NAMALWA (cell line): ENCODE data around the gene GAS2L1.

Experiments
- DNase-seq: peaks from one replicate; pipeline ENCODE4 v3.0.0-alpha.2; 2015; ENCODE audit warnings: low spot score

The GAS2L1 gene

DNA sequence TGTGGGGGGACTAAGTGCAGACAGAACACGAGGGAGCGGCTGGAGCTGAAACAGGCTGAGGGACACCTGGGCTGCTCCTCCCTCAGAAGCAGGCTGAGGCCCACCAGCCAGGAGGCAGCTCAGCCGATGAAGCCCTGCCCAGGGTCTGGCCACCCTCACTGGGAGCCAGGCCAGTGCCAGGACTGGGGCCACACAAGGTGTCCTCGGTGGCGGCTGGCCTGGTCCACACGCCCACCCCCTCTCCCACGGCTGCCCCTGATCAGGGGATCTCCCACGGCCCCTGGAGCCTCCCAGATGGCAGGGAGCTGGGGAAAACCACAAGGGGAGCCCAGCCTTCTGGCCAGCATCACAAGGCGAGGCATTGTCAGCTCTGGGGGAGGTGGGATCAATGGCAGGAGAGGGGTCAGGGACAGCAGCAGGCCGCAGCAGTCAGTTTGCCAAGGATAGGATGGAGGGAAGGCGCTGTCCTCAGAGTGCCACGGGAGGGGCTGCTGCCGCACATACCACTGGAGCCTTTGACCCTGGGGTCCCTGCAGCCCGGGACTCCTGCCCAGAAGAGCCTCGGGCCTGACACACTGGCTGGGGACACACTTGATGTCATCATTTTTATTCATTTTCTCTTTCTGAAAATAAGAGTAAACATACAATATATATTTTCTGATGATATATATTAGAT, 20.8 kb downstream of the GAS2L1 start:
- no peak for DNase-seq

DNA sequence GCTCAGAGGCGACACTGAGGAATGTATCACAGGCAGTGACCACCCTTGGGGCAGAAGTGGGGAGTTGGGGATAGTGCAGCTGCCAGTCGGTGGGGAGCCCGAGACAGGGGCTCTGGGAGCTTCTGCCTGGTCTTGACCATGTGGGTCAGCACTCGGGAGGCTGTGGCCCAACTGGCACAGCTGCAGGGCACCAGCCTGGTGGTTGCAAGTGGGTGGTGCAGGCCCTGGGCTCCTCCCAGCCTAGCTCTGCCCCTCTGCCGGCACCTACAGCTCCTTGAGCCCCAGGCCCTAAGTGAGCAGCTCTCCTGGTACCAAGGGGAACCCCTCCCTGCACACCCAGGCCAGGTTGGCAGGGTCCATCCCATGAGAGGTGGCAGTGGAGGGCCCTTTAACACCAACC, 21.6 kb downstream of the GAS2L1 start:
- DNase-seq: no peak

DNA sequence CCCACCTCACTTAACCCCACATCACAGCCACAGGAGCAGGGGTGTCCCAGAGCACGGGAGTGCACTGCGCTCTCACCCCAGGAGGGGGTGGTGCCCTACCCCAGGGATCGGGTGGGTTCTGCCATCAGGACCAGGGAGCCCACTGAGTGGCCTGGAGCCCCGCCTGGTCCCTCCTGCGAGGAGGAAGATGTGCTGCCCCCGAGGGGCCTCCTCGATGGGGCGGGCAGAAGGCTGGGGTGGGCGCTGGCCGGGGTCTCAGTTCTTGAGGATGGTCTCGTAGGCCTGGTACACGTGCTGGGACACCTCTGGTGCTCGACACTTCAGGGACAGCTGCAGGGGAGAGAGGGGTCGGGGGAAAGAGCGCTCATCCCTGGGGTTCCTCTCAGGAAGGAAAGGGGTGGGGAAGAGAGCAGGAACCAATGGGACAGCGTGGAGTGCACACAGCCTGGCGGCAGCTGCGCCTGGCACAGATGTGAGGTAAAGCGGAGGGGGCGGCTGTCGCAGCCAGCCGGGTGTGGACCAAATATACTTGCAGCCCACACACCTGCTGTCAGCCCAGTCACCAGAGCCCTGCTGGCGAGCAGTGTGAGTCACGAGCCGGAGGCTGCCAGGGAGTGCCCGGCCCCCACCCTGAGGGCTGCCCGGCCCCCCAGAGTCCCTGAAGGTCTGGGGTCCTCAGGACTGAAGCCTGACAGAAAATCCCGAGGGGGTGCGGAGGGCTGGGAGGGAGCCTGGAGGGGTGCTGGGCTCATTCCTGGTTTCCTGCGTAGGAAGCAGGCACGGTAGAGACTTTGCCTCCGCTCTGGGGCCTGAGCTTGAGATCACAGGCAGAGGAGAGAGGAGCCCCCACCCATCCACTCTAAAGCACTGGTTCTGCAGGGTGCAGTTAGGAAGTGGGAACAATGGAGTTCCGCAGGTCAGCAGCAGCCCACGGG, 22.4 kb downstream of the GAS2L1 start:
- DNase-seq: no peak

DNA sequence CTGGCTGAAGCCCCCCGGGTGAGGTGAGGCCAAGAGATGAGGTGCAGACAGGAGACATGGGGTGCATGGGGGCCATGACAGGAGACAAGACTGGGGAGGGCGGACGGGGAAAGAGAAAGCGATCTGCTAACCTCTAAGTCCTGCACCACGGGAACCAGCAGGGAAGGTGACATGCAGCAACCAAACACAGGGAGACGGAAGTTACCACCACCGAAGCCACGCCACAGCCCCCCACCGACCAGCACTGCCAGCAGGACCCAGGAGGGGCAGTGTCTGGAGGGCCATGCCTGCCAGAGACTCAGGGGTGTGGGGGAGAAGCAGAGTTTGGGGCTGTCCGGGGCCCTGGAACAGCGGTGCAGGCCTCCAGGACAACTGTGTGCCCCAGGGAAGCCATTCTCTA, 23.1 kb downstream of the GAS2L1 start:
- no peak for DNase-seq

DNA sequence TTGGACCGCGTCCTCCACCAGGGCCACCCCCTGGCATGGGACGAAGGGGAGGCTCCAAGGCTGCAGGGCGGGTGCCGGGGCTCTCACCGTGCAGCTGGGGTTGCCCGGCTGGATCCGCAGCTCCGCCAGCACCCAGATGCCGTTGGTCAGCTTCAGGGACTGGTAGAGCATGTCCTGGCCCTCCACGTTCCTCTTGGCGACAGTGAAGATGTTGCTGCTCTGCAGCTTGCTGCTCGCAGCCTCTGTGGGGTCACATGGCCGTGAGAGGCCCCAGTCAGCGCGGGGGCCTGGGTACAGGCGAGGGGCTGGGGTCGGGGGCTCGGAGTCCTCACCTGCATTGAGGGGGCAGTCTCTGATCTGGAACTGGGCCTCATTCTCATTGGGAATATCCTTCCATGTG, 23.8 kb downstream of the GAS2L1 start:
- no peak for DNase-seq

DNA sequence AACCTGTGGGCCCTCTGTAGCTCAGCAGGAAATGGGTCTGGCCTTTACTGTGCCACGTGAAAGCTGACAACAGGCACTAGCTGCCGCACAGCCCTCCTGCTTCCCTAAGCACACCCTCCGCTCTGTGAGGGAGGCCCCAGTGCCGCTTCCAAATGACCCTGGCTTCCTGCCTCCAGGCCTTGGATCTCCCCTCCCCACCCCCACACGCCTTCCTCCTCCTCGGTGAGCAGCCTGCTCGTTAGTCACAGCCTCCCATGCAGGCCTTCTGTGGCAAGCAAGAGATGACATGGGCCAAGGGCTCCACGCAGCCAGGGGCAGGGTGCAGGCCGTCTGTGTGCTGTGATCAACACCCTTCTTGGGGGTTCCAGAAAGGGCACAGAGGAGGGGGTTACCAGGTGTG, 24.3 kb downstream of the GAS2L1 start:
- no peak for DNase-seq

DNA sequence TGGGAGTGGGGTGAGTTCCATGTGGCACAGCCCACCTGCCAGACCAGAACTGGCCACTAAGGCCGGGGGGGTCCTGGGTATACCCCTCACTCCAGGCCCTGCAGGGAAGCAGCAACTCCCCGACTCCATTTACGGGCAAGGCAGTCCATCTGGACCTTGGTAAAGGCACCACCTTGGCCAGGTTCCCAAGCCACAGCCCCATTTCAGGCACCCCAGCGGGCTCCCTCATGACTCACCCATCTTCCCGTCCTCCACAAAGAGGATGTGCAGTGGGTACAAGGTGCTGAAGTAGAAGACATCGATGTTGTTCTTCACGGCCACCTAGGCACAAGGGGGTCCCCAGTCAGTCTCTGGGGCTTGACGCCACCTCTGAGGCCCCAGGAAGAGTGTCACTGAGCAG, 24.8 kb downstream of the GAS2L1 start:
- no peak for DNase-seq

DNA sequence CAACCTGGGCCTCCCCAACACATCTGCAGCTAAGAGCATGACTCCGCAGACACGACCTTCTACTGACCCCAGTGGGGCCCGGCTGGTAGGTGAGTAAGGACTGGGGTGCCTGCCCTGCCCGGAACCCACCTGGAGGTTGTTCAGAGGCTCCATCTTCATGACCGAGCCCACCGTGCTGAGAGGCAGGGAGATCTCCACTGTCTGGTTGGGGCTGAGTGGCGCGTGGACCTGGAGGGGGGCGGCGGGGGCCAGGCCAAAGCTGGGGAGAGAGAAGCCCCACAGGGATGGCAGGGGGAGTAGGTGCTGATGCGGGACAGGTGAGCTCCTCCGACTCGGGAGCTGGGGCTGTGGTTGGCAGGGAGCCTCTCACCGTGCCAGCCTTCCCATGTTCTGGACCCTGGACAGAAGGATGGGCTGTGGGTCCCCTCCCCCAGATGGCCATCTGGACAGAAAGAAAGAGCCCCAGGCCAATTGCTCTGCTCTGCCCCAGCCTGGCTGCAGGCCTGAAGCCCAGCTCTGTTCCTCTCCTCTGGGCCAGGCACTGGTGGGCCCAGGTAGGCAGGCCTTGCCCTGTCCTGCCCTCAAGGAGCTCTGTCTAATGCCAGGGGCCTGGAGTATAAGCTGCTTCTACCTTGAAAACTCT, 25.3 kb downstream of the GAS2L1 start:
- no peak for DNase-seq

DNA sequence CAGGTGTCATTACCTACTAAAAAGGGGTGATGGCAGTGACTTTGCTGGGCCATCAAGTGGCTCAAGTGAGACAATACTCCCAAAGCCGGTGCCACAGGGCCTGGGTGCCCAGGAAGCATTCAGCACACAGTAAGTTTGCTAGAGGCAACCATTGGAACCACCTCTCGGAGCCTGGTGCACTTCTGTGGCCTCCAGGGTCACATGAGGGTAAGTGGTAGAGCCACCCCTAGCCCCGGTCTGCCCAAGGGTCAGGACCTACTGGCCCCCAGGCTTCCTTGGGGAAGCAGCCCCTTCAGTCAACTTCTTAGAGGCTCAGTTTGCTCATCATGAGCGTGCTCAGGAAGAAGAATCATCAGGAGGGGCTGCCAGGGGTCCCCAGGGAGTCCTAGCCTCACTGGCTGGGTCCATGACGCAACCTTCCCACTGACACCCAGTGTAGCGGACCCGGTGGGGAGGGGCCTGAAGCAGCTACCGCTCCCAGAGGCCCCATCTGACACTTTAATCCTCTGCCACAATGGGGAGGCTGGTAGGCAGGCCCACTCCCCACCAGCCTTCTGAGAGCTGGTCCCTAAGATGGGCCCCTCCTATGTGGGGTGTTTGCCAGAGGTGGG, 26.5 kb downstream of the GAS2L1 start:
- no peak for DNase-seq

DNA sequence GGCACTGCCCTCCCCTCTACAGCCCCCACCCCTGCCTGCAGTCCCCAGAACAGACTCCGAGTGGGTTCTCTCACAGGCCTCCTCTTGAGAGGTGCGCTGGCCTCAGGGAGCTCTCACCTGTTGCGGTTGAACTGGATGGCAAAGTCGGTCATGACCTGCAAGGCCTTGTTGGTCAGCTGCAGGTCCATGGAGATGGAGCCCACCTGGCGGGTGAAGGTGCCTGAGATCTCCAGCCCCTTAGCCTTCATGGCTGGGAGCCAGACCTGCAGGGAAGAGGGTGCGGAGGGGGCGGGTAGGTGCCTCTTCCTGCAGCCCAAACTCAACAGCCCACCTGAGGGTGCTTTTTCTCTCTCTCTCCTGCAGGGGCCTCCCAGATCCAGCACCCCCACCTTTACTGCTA, 27.7 kb downstream of the GAS2L1 start:
- DNase-seq: no peak

DNA sequence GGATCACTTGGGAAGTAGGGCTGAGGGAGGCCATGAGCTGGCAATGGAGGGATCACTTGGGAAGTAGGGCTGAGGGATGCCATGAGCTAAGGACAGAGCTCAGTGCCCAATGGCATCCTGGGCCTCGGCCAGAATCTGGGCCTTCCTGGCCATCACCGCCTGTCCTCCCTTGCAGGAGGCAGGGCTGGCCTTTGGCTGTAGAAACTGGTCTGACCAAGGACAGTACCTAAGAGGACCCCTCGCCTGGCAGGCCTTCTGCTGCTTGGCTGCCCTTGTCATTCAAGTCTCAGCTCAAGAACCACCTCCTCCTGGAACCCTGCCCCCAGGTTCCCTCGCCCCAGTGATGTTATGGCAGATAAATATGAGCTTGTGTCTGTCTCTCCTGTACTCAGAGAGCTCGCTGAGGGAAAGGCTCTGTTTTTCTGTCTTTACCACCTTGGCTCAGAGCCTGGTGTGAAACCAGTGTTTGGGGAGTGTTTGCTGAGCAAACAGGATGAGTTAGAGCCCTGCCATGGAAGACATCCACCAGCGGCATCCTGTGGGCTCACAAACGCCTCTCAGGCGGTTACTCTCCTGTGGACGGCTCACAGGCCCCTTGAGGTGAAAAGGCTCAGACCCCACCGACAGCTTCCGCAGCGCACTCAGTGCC, 28.4 kb downstream of the GAS2L1 start:
- DNase-seq: no peak

DNA sequence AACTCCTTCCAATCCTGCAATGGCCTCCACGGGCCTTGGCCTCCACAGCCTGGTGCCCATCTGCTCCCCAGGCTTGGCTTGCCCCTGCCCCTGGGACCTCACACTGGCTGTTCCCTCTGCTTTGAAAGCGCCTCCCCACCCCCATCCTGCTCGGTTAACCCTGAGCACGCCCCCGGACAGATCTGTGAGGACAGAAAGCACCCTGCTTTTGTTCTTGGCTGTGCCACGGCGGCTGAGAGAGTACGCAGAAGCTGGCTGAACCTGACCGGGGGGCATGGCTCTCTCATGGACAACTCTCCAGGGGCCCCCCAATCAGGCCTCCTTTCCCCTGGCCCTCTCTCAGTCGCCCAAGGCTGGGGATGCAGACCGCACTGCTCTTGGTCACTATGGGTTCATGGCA, 29.2 kb downstream of the GAS2L1 start:
- no peak for DNase-seq

DNA sequence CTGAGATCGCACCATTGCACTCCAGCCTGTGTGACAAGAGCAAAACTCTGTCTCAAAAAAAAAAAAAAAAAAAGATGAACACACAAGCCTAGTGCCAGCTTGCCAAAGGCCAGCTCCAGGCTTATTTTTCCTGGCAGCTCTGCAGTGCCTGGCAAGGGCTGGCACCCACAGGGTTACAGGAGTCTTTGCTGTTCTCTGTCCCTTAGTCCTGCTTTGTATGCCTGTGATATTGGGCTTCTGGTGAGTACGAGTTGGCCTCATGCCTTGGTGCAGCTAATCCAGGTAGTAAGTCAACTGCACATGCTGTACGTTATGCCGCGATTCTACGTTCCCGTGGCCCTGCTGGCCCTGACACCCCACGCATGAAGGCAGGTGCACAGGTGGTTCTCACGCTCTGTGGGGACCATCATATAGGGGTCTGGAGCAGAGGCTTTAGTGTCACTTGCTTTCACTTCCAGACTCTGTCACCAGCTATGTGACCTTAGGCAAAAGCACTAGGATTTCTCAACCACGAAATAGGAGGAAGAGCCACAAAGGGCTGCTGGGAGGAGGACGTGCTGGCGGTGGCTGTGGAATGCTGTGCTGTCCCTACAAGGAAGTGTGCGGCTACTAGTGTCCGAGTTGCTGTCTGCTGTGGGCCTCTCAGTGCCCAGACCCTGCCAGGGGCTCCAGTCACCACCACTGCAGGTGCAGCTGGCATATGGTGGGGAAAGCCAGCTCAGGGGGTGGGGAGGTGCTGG, 30.5 kb downstream of the GAS2L1 start:
- DNase-seq: no peak

DNA sequence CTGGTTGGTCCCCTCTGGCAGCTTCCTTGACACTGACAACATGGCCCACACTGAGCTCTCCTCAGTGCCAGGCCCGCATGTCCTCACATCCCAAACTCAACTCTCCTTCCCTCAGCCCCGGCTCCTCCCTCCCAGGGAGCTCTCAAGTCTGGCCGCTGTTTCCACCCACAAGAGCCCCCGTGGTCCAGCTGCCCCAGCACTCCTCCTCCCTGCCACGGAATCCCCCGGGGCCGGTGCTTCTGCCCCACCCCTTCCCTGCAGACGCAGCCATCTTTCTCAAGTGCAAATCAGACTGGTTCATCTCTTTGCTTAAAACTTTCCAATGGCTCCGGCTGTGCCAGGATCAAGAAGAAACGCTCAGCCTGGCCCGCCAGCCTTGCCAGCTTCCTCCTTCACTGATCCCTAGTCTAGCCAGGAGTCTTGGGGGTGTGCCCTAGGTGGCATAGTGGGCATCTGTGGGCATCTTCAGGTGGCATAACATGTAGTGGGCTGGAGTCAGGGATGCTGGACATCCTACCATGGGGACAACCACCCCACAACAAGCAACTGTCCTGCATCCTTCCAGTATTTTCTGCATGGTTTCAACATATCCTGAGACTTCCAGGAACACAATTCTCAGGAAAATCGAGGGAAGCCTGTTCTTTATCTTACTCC, 31.3 kb downstream of the GAS2L1 start:
- DNase-seq: no peak

DNA sequence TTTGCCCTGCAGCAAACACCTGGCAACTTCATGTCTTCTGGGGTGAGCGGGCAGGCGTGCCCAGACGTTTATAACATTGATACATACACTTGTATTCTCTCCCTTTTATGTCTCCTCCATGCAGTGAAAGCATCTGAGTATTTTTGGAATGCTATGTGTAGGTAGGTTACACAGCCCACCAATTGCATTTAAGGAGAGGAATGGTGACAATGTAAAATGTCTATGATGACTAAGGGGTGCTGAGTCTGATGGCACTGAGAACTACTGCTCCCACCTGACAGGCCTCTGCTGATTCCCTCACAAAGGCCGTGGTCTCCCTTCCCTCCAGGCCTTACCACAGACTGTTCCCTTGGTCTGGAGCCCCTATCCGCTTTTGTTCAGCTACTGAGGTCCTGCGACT, 31.9 kb downstream of the GAS2L1 start:
- no peak for DNase-seq

DNA sequence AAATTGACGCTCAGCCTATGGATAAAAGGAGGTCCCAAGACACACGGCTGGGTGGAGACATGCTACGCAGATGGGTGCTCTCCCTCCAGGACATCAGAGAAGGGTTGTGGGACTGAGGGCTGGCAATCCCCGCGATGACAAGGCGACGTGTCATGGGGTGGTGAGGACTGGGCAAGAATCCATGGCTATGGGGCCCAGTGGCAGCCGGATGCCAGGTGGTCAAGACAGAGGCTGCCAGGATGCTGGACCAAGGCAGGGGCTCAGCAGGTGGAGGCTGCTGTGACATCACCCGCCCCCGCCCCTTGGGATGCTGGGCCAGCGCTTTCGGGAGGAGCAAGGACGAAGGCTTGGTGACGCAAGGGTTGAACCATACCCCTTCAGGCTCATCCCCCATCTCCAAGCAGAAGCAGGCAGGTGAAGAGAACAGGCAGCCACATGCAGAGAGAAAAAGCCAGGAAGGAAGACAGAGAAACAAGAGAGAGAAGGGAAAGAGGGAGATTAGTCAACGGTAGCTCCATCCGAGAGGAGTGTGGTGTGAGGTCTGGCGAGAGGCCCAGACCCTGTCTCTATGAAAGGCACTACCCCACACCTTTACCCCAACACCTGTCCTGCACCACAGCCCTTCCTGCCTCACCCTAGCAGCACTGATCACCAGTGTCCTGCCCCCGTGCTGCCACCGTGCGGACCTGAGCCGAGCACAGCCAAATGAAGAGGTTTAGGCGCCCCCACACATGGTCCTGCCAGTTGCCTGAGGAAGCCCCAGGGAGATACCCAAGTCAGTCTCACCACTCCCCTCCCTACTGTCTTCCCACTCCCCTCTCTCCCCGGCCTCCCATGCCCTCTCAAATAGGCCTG, 33.2 kb downstream of the GAS2L1 start:
- DNase-seq: no peak

DNA sequence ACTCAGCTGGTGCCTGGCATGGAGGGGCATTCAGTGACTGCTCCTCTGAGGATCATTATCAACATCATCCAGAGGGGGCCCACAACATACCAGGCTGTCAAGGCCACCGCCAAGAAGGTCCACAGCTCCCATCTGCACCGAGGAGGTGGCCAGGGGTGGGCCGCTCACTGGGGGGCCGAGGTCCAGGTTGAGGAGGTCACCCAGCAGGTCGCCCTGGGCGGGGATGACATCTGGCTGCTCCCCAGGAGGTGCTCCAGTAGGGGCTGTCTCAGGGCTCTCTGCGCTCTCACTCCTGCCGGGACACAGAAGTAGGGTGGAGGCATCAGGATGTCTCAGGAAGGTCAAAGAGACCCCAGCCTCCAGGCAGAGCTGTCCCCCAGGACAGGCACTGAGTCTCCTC, 34.1 kb downstream of the GAS2L1 start:
- no peak for DNase-seq

DNA sequence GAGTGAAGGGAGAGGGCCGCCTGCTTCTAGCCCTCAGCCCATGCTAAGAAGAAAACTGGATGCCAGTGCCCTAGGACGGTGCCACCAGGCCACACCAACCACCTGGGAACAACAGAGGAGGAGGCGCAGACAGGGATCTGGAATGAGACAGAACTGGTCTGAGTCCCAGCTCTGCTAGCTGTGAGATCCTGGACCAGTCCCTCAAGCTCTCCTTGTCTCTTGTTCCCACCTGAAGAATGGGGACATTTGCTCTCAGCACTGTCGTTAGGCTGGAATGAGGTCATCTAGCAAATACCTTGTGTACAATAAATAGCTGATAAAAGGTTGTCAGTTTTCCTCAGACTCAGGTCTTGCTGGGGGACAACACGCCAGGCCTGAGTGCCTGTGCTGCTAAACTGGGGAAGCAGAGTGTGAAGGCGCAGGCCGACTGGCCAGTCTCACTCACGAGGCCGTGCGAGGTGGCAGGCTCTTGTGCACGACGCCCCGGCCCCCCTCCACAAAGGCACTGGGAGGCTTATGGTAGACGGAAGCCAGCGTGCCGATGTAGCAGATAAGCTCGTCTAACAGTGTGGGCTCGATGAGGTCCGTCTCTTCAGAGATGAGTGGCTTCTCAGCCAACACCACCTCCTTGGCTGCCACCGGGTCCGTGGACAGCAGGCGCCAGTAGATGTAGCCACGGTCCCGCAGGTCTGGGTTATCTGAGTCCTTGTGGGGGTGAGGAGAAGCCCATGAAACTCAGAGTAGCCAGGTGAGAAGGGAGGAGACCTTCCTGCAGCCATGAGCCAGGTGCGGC, 34.8 kb downstream of the GAS2L1 start:
- DNase-seq: no peak

DNA sequence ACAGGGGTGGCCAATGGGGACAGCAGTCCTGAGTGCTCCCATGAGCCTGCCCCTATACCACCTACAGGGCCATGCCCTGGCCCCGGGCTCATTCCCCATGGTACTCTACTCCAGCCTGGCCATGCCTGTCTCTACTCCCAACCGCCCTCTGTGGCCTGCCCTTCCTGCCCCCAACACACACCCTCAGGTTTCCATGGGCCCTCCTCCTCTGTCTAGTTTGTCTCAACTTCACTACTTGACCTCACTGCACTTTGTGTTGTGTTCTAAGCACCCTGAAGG, 35.3 kb downstream of the GAS2L1 start:
- DNase-seq: no peak
